Measurements from ENCODE around the gene SEMA5A. TPM values are rescaled to one million over a fixed set of nuclear protein-coding genes. Genes with fewer than 3 reads are reported as not detected.

SEMA5A gene
- total RNA-seq, 1 experiment from 2014 or later: 34.3 TPM

DNA sequence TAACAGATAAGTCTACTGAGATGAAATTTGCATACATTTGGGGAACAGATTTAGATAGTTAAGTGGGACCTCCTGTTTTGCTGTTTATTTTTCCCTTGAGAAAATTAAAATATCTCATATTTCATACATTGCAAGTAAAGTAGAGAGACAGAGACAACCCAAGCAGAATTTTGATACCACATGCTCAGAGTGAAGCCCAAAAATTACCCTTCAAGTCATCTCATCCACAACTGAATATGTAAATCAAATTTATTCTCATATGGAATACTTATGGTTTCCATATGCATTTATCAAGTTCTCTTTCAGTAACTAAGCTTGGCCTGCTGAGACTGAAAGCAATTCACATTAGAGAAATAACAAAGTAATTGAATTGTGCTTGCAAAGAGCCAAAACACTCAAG, 474.4 kb downstream of the SEMA5A start:
- H3K4me3 Mint-ChIP-seq (ENCODE audit: unreplicated experiment): no peak overlapping the region
- no peak overlapping the region for H3K27ac Mint-ChIP-seq (ENCODE audit: unreplicated experiment)
- no peak for TF ChIP-seq CTCF (IDR thresholded peaks at IDR 0.05; ENCODE audit: insufficient read depth in 1 of 2, low read depth in 1 of 2, low read length in 1 of 2, severe bottlenecking in 1 of 2, unreplicated experiment in 1 of 2)
- no peak for DNase-seq
- Histone ChIP-seq H3K36me3 (ENCODE audit: control insufficient read depth, insufficient read depth, low read length) (no peaks in the 10 kb centered on the region), H3K4me3 (ENCODE audit: low read depth, low read length) (no peak overlapping the region), H3K27me3 (replicated peaks; ENCODE audit: control insufficient read depth, insufficient read depth, low read length) (no peaks in the 10 kb centered on the region), H3K4me1 (no peaks in the 10 kb centered on the region), H3K9me3 (no peaks in the 10 kb centered on the region)
- H3K9me3 Mint-ChIP-seq (ENCODE audit: unreplicated experiment): no peaks in the 10 kb centered on the region
- H3K27me3 Mint-ChIP-seq (ENCODE audit: insufficient read depth, unreplicated experiment): no peaks in the 10 kb centered on the region
- CTCF ChIA-PET: no interaction called here
- POLR2A ChIA-PET: no interaction called here
- intact Hi-C loops (cut with micrococcal nuclease; ENCODE audit: unreplicated experiment): no loop called here
- no peaks in the 10 kb centered on the region for H3K36me3 Mint-ChIP-seq (ENCODE audit: insufficient read depth, unreplicated experiment)
- no TSS peak for BruUV-seq (replicated peaks)
- no peaks in the 10 kb centered on the region for H3K4me1 Mint-ChIP-seq (ENCODE audit: low read depth, unreplicated experiment)

- CTCF ChIA-PET: no interaction called here
- BruUV-seq (replicated peaks): no TSS peak
- H3K4me3 Mint-ChIP-seq (ENCODE audit: unreplicated experiment): no peak overlapping the region
These were observed 474.8 kb downstream of the SEMA5A start for GRCh38 chr5:9071074-9071473.

GRCh38 chr5:9069650-9070049, 476.2 kb downstream of the SEMA5A start:
- no peaks in the 10 kb centered on the region for H3K36me3 ChIP-seq (ENCODE audit: control insufficient read depth, insufficient read depth, low read length)
- H3K36me3 Mint-ChIP-seq (ENCODE audit: insufficient read depth, unreplicated experiment): no peaks in the 10 kb centered on the region
- no peaks in the 10 kb centered on the region for H3K9me3 Mint-ChIP-seq (ENCODE audit: unreplicated experiment)
- ChIA-PET POLR2A (no interaction called here), CTCF (no interaction called here)
- H3K4me3 ChIP-seq (ENCODE audit: low read depth, low read length): no peak overlapping the region
- no peaks in the 10 kb centered on the region for H3K9me3 ChIP-seq
- no peaks in the 10 kb centered on the region for H3K27me3 Mint-ChIP-seq (ENCODE audit: insufficient read depth, unreplicated experiment)
- TF ChIP-seq CTCF (IDR thresholded peaks at IDR 0.05; ENCODE audit: insufficient read depth in 1 of 2, low read depth in 1 of 2, low read length in 1 of 2, severe bottlenecking in 1 of 2, unreplicated experiment in 1 of 2): no peak
- H3K4me1 Mint-ChIP-seq (ENCODE audit: low read depth, unreplicated experiment): no peaks in the 10 kb centered on the region
- H3K4me3 Mint-ChIP-seq (ENCODE audit: unreplicated experiment): no peak overlapping the region
- H3K4me1 ChIP-seq: no peaks in the 10 kb centered on the region
- intact Hi-C loops (cut with micrococcal nuclease; ENCODE audit: unreplicated experiment): no loop called here
- H3K27me3 ChIP-seq (replicated peaks; ENCODE audit: control insufficient read depth, insufficient read depth, low read length): no peaks in the 10 kb centered on the region
- no TSS peak for BruUV-seq (replicated peaks)
- H3K27ac Mint-ChIP-seq (ENCODE audit: unreplicated experiment): no peak overlapping the region
- no peak for DNase-seq

More at GRCh38 chr5:9071074-9071473, 474.8 kb downstream of the SEMA5A start:
- Mint-ChIP-seq H3K9me3 (ENCODE audit: unreplicated experiment) (no peaks in the 10 kb centered on the region), H3K27me3 (ENCODE audit: insufficient read depth, unreplicated experiment) (no peaks in the 10 kb centered on the region), H3K36me3 (ENCODE audit: insufficient read depth, unreplicated experiment) (no peaks in the 10 kb centered on the region), H3K27ac (ENCODE audit: unreplicated experiment) (no peak overlapping the region), H3K4me1 (ENCODE audit: low read depth, unreplicated experiment) (no peaks in the 10 kb centered on the region)
- intact Hi-C loops (cut with micrococcal nuclease; ENCODE audit: unreplicated experiment): no loop called here
- Histone ChIP-seq H3K9me3 (no peaks in the 10 kb centered on the region), H3K4me1 (no peaks in the 10 kb centered on the region), H3K36me3 (ENCODE audit: control insufficient read depth, insufficient read depth, low read length) (no peaks in the 10 kb centered on the region), H3K27me3 (replicated peaks; ENCODE audit: control insufficient read depth, insufficient read depth, low read length) (no peaks in the 10 kb centered on the region), H3K4me3 (ENCODE audit: low read depth, low read length) (no peak overlapping the region)
- TF ChIP-seq CTCF (IDR thresholded peaks at IDR 0.05; ENCODE audit: insufficient read depth in 1 of 2, low read depth in 1 of 2, low read length in 1 of 2, severe bottlenecking in 1 of 2, unreplicated experiment in 1 of 2): no peak
- no peak for DNase-seq
- POLR2A ChIA-PET: no interaction called here
